OCI-LY1 (cell line): Measurements from ENCODE around the gene EXD3.

Experiments
- H2AFZ ChIP-seq: fragments of 200-600 bp; sonication (generic), shearing (Covaris generic); 2 replicates; pipeline ENCODE4 v1.6.0; 2014; ENCODE audit warnings: antibody characterized with exemption, mild to moderate bottlenecking, low read length
- H3F3A ChIP-seq: fragments of 200-600 bp; sonication (generic), shearing (Covaris generic); 2 replicates; pipeline ENCODE4 v1.6.0; 2014; ENCODE audit warnings: mild to moderate bottlenecking, antibody characterized with exemption, low read length, moderate library complexity; ENCODE audit not compliant: insufficient read depth
- H3K27ac ChIP-seq: fragments of 200-600 bp; sonication (generic); 2 replicates; pipeline ENCODE4 v1.5.1; 2014; ENCODE audit warnings: low read length, mixed run types, mild to moderate bottlenecking, low read depth; ENCODE audit not compliant: poor library complexity, severe bottlenecking
- H3K27me3 ChIP-seq: fragments of 200-600 bp; sonication (generic); 2 replicates; pipeline ENCODE4 v1.6.0; 2014; ENCODE audit warnings: antibody characterized with exemption, mild to moderate bottlenecking, low read length, moderate library complexity; ENCODE audit not compliant: insufficient read depth
- H3K36me3 ChIP-seq: fragments of 200-600 bp; sonication (generic); 2 replicates; pipeline ENCODE4 v1.6.1; 2014; ENCODE audit warnings: mild to moderate bottlenecking, antibody characterized with exemption, low read length, moderate library complexity, mixed read lengths; ENCODE audit not compliant: insufficient read depth
- H3K4me1 ChIP-seq: fragments of 200-600 bp; sonication (generic); 2 replicates; pipeline ENCODE4 v1.5.1; 2014; ENCODE audit warnings: mild to moderate bottlenecking, low read length, moderate library complexity; ENCODE audit not compliant: insufficient read depth, severe bottlenecking
- H3K4me2 ChIP-seq: fragments of 200-600 bp; sonication (generic), shearing (Covaris generic); 2 replicates; pipeline ENCODE4 v1.6.1; 2014; ENCODE audit warnings: low read length
- H3K4me3 ChIP-seq: fragments of 200-600 bp; sonication (generic); 2 replicates; pipeline ENCODE4 v1.5.1; 2014; ENCODE audit warnings: low read length, low read depth, mild to moderate bottlenecking, mixed read lengths; ENCODE audit not compliant: poor library complexity, severe bottlenecking
- H3K79me2 ChIP-seq: fragments of 200-600 bp; shearing (Covaris generic); 2 replicates; pipeline ENCODE4 v1.6.1; 2016; ENCODE audit warnings: mixed run types, low read length, mixed read lengths; ENCODE audit not compliant: insufficient read depth
- H3K9ac ChIP-seq: fragments of 200-600 bp; sonication (generic), shearing (Covaris generic); 2 replicates; pipeline ENCODE4 v1.6.1; 2014; ENCODE audit warnings: mild to moderate bottlenecking, low read length, mixed read lengths
- H3K9me2 ChIP-seq: fragments of 200-600 bp; sonication (generic), shearing (Covaris generic); 2 replicates; pipeline ENCODE4 v1.6.1; 2014; ENCODE audit warnings: low read depth, mild to moderate bottlenecking, low read length, mixed read lengths
- H3K9me3 ChIP-seq: fragments of 200-600 bp; shearing (Covaris generic); 2 replicates; pipeline ENCODE4 v1.6.1; 2014; ENCODE audit warnings: low read length, mixed read lengths
- H4K20me1 ChIP-seq: fragments of 200-600 bp; sonication (generic), shearing (Covaris generic); 2 replicates; pipeline ENCODE4 v1.6.0; 2016; ENCODE audit warnings: mild to moderate bottlenecking, low read length; ENCODE audit not compliant: insufficient read depth
- CTCF ChIP-seq: fragments of 200-600 bp; sonication (generic), shearing (Covaris generic); IDR thresholded peaks from 2 replicates; pipeline ENCODE4 v1.5.1; 2017; ENCODE audit warnings: mild to moderate bottlenecking, antibody characterized with exemption, low read length, moderate library complexity, mixed read lengths
- EZH2 ChIP-seq: fragments of 200-600 bp; sonication (generic), shearing (Covaris generic); IDR thresholded peaks from 2 replicates; pipeline ENCODE4 v1.8.0; 2017; ENCODE audit warnings: borderline replicate concordance, mixed run types, mild to moderate bottlenecking, antibody characterized with exemption, low read length, moderate library complexity, mixed read lengths

Gene EXD3

GRCh38 chr9:137313326-137313936 lies 109.5 kb downstream of the EXD3 start:
- no peak overlapping the region for H3K4me3 ChIP-seq
- no peaks in the 10 kb centered on the region for H4K20me1 ChIP-seq
- H3K4me1 ChIP-seq = no peaks in the 10 kb centered on the region
- H2AFZ ChIP-seq = no peak overlapping the region
- H3K27ac ChIP-seq = no peak overlapping the region
- no peaks in the 10 kb centered on the region for H3F3A ChIP-seq
- H3K27me3 ChIP-seq = 0 out of 2 replicates have a peak, but pooled peaks cover 5% of the 10 kb centered on the region
- H3K79me2 ChIP-seq = no peaks in the 10 kb centered on the region
- no peak overlapping the region for H3K4me2 ChIP-seq
- TF ChIP-seq CTCF = no peak
- no peak for TF ChIP-seq EZH2
- no peak overlapping the region for H3K9ac ChIP-seq
- H3K9me2 ChIP-seq = no peaks in the 10 kb centered on the region
- H3K9me3 ChIP-seq = no peaks in the 10 kb centered on the region
- H3K36me3 ChIP-seq = no peaks in the 10 kb centered on the region

GRCh38 chr9:137312852-137313325 lies 110.1 kb downstream of the EXD3 start:
- Histone ChIP-seq H3F3A (no peaks in the 10 kb centered on the region), H3K27ac (no peak overlapping the region), H3K27me3 (0 out of 2 replicates have a peak, but pooled peaks cover 5% of the 10 kb centered on the region), H3K79me2 (no peaks in the 10 kb centered on the region), H3K36me3 (no peaks in the 10 kb centered on the region), H3K4me1 (no peaks in the 10 kb centered on the region), H3K4me3 (no peak overlapping the region), H4K20me1 (no peaks in the 10 kb centered on the region), H3K9ac (no peak overlapping the region), H3K9me3 (no peaks in the 10 kb centered on the region), H2AFZ (no peak overlapping the region), H3K9me2 (no peaks in the 10 kb centered on the region), H3K4me2 (no peak overlapping the region)
- TF ChIP-seq EZH2 = no peak
- TF ChIP-seq CTCF = no peak

- Histone ChIP-seq H3K27me3 (peaks cover 5% of the 10 kb centered on the region; the same call in 1 of the 2 replicates), H3K36me3 (no peaks in the 10 kb centered on the region), H3K4me1 (no peaks in the 10 kb centered on the region), H2AFZ (no peak overlapping the region), H3K4me3 (no peak overlapping the region), H3K9ac (no peak overlapping the region), H3K4me2 (no peak overlapping the region), H3K9me2 (no peaks in the 10 kb centered on the region), H3K79me2 (no peaks in the 10 kb centered on the region), H3K27ac (no peak overlapping the region), H3K9me3 (no peaks in the 10 kb centered on the region), H3F3A (no peaks in the 10 kb centered on the region), H4K20me1 (no peaks in the 10 kb centered on the region)
- no peak for TF ChIP-seq EZH2
- no peak for TF ChIP-seq CTCF
Measured at GRCh38 chr9:137311986-137312851, 110.7 kb downstream of the EXD3 start.
